Measurements from ENCODE around the gene MICAL3. TPM values are rescaled to one million over a fixed set of nuclear protein-coding genes. Genes with fewer than 3 reads are reported as not detected.

Gene MICAL3
- total RNA-seq, 1 experiment from 2014 or later, result 23.7 TPM

DNA sequence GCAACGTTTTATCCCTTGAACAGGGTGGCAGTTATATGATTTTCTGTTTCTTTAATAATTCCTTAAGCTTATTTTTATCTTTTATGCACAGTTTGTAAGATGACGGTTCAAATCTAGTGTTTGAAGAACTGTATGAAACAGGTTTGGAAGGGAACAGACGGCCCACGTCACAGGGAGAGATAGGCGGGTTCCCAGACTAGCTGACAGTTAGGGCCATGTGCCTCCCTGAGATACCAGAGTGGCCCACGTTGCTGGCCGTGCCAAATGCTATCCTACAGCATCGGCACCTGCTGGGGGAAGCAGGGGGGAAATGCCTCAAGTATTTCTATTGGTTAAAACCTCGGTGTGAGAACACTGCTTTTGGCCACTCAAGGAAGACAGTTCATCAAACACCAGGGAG lies 199.9 kb downstream of the MICAL3 start:
- Histone ChIP-seq H3K79me2 (ENCODE audit: low read length) (no peaks in the 10 kb centered on the region), H3K9me3 (ENCODE audit: low read length) (no peaks in the 10 kb centered on the region), H3K4me2 (ENCODE audit: low read length) (no peak overlapping the region), H3K4me3 (ENCODE audit: low read length) (no peak overlapping the region), H4K20me1 (ENCODE audit: low read length) (no peaks in the 10 kb centered on the region), H3K36me3 (ENCODE audit: low read depth, low read length) (no peaks in the 10 kb centered on the region), H3K27ac (ENCODE audit: low read length) (no peak overlapping the region), H3F3A (ENCODE audit: low read length, unreplicated experiment) (no peaks in the 10 kb centered on the region), H2AFZ (ENCODE audit: low read length) (no peak overlapping the region), H3K27me3 (ENCODE audit: low read length) (no peaks in the 10 kb centered on the region), H3K4me1 (ENCODE audit: insufficient read depth, low read length) (no peaks in the 10 kb centered on the region), H3K9me2 (replicated peaks; ENCODE audit: low read length) (no peaks in the 10 kb centered on the region), H3K9ac (ENCODE audit: low read length) (no peak overlapping the region)
- no peak for TF ChIP-seq EZH2phosphoT487 (IDR thresholded peaks at IDR 0.05; ENCODE audit: borderline replicate concordance, low read length)
- TF ChIP-seq EZH2 (IDR thresholded peaks at IDR 0.05; ENCODE audit: low read length, unreplicated experiment), result no peak
- TF ChIP-seq, protein P1, sequence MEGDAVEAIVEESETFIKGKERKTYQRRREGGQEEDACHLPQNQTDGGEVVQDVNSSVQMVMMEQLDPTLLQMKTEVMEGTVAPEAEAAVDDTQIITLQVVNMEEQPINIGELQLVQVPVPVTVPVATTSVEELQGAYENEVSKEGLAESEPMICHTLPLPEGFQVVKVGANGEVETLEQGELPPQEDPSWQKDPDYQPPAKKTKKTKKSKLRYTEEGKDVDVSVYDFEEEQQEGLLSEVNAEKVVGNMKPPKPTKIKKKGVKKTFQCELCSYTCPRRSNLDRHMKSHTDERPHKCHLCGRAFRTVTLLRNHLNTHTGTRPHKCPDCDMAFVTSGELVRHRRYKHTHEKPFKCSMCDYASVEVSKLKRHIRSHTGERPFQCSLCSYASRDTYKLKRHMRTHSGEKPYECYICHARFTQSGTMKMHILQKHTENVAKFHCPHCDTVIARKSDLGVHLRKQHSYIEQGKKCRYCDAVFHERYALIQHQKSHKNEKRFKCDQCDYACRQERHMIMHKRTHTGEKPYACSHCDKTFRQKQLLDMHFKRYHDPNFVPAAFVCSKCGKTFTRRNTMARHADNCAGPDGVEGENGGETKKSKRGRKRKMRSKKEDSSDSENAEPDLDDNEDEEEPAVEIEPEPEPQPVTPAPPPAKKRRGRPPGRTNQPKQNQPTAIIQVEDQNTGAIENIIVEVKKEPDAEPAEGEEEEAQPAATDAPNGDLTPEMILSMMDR (conservative IDR thresholded peaks at IDR 0.05; ENCODE audit: low read depth, low read length), result no peak
- no peak for DNase-seq
- intact Hi-C loops (cut with micrococcal nuclease), result no loop called here
- no peak for ATAC-seq
- BruUV-seq (replicated peaks), result no TSS peak
- ChIA-PET POLR2A (ENCODE audit: unreplicated experiment) (no interaction called here), CTCF (interaction anchor here (0.5 kb wide), 1 partner anchor 193 kb away, joined by 5 read pairs; no protein-coding TSS in a partner anchor)

DNA sequence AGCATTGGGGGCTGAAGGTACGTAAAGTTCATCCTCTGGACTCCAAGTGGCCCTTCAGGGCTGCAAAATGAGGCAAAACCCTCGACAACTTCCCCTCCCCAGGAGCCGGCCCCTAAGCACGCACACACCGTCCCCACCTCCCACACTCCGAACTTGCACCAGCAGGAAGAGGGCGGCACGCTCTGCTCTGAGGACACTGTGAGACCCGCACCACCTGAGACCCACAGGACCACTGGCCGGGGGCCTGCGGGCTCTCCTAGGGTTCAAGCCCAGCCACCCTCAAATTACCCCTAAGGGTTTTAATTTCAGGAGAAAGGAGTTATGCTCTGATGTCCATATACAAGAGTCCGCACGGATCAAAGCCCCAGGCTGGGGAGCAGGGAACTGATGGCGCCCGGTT lies 200.4 kb downstream of the MICAL3 start:
- intact Hi-C loops (cut with micrococcal nuclease), result no loop called here
- Histone ChIP-seq H2AFZ (ENCODE audit: low read length) (no peak overlapping the region), H3F3A (ENCODE audit: low read length, unreplicated experiment) (no peaks in the 10 kb centered on the region), H3K79me2 (ENCODE audit: low read length) (no peaks in the 10 kb centered on the region), H3K4me3 (ENCODE audit: low read length) (no peak overlapping the region), H3K36me3 (ENCODE audit: low read depth, low read length) (no peaks in the 10 kb centered on the region), H4K20me1 (ENCODE audit: low read length) (no peaks in the 10 kb centered on the region), H3K27me3 (ENCODE audit: low read length) (no peaks in the 10 kb centered on the region), H3K9me3 (ENCODE audit: low read length) (no peaks in the 10 kb centered on the region), H3K9ac (ENCODE audit: low read length) (no peak overlapping the region), H3K4me1 (ENCODE audit: insufficient read depth, low read length) (no peaks in the 10 kb centered on the region), H3K27ac (ENCODE audit: low read length) (no peak overlapping the region), H3K4me2 (ENCODE audit: low read length) (no peak overlapping the region), H3K9me2 (replicated peaks; ENCODE audit: low read length) (no peaks in the 10 kb centered on the region)
- BruUV-seq (replicated peaks), result no TSS peak
- CTCF ChIA-PET, result interaction anchor here (0.5 kb wide), 1 partner anchor 193 kb away, joined by 5 read pairs; no protein-coding TSS in a partner anchor
- no peak for DNase-seq
- ATAC-seq, result no peak
- TF ChIP-seq EZH2 (IDR thresholded peaks at IDR 0.05; ENCODE audit: low read length, unreplicated experiment) (no peak), EZH2phosphoT487 (IDR thresholded peaks at IDR 0.05; ENCODE audit: borderline replicate concordance, low read length) (no peak)
- TF ChIP-seq, protein P1 (conservative IDR thresholded peaks at IDR 0.05; ENCODE audit: low read depth, low read length), result no peak
- POLR2A ChIA-PET (ENCODE audit: unreplicated experiment), result no interaction called here

DNA sequence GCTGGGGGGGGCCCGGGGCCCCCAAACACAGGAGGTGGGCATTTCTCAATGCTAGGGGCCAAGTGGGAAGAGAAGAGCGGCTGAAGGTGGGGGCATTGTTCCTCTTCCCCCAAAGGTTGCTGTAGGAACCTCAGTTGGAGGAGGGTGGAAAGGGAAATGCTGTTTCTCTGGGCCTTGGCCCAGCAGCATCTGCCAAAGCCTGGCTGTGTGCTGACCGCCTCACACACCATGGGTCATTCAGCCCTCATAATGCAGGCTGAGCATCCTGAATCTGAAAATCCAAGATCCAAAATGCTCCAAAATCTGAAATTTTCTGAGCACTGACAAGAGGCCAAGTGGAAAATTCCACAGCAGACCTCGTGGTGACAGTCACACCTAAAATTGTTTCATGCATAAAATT lies 201.1 kb downstream of the MICAL3 start:
- Histone ChIP-seq H3K4me3 (ENCODE audit: low read length) (no peak overlapping the region), H3F3A (ENCODE audit: low read length, unreplicated experiment) (no peaks in the 10 kb centered on the region), H3K27ac (ENCODE audit: low read length) (no peak overlapping the region), H3K9ac (ENCODE audit: low read length) (no peak overlapping the region), H3K9me3 (ENCODE audit: low read length) (no peaks in the 10 kb centered on the region), H3K27me3 (ENCODE audit: low read length) (no peaks in the 10 kb centered on the region), H3K36me3 (ENCODE audit: low read depth, low read length) (no peaks in the 10 kb centered on the region), H3K79me2 (ENCODE audit: low read length) (no peaks in the 10 kb centered on the region), H2AFZ (ENCODE audit: low read length) (no peak overlapping the region), H3K4me1 (ENCODE audit: insufficient read depth, low read length) (no peaks in the 10 kb centered on the region), H4K20me1 (ENCODE audit: low read length) (no peaks in the 10 kb centered on the region), H3K4me2 (ENCODE audit: low read length) (no peak overlapping the region), H3K9me2 (replicated peaks; ENCODE audit: low read length) (no peaks in the 10 kb centered on the region)
- intact Hi-C loops (cut with micrococcal nuclease), result no loop called here
- BruUV-seq (replicated peaks), result no TSS peak
- CTCF ChIA-PET, result no interaction called here
- ATAC-seq, result no peak
- POLR2A ChIA-PET (ENCODE audit: unreplicated experiment), result no interaction called here
- DNase-seq, result no peak
- TF ChIP-seq EZH2 (IDR thresholded peaks at IDR 0.05; ENCODE audit: low read length, unreplicated experiment) (no peak), EZH2phosphoT487 (IDR thresholded peaks at IDR 0.05; ENCODE audit: borderline replicate concordance, low read length) (no peak)
- TF ChIP-seq, protein P1 (conservative IDR thresholded peaks at IDR 0.05; ENCODE audit: low read depth, low read length), result no peak
